Lung (tissue), 12 donors: Measurements from ENCODE around the gene ANKRD44. TPM values are rescaled to one million over a fixed set of nuclear protein-coding genes. Genes with fewer than 3 reads are reported as not detected.

Source experiments
- ATAC-seq: fragments of 200-7000 bp; cut with Tn5 transposase; one replicate; pipeline ENCODE4 v1.9.1; 2020; ENCODE audit warnings: moderate number of reproducible peaks; ENCODE audit not compliant: insufficient read depth, low FRiP score
- DNase-seq, 3 donors: peaks; one replicate each; pipeline ENCODE4 v3.0.0-alpha.2; 2013 to 2017
- H3K27ac ChIP-seq, 2 donors: one replicate each; pipeline ENCODE4 v1.5.1; 2013; ENCODE audit warnings: mild to moderate bottlenecking in 2 of 2, moderate library complexity in 2 of 2, control low read depth in 1 of 2, inconsistent platforms in 1 of 2, low read depth in 1 of 2, low read length in 1 of 2
- H3K27me3 ChIP-seq, 3 donors: one replicate each; pipeline ENCODE4 v1.5.1; 2013; ENCODE audit warnings: low read length in 2 of 3; ENCODE audit not compliant: control insufficient read depth in 3 of 3, insufficient read depth in 3 of 3
- H3K36me3 ChIP-seq, 4 donors: one replicate each; pipeline ENCODE4 v1.5.1; 2013; ENCODE audit warnings: low read length in 4 of 4, mild to moderate bottlenecking in 1 of 4, moderate library complexity in 1 of 4; ENCODE audit not compliant: control insufficient read depth in 4 of 4, insufficient read depth in 4 of 4
- H3K4me1 ChIP-seq, 5 donors: one replicate each; pipeline ENCODE4 v1.5.1; 2013; ENCODE audit warnings: low read length in 5 of 5, mild to moderate bottlenecking in 2 of 5, moderate library complexity in 1 of 5; ENCODE audit not compliant: control insufficient read depth in 5 of 5, insufficient read depth in 5 of 5
- H3K4me3 ChIP-seq: one replicate; pipeline ENCODE4 v1.5.1; 2013; ENCODE audit warnings: mild to moderate bottlenecking, control low read depth, moderate library complexity
- H3K9ac ChIP-seq, 2 donors: one replicate each; pipeline ENCODE4 v1.5.1; 2013; ENCODE audit warnings: low read length in 2 of 2, control low read depth in 1 of 2; ENCODE audit not compliant: insufficient read depth in 1 of 2
- H3K9me3 ChIP-seq, 4 donors: one replicate each; pipeline ENCODE4 v1.5.1; 2013; ENCODE audit warnings: low read length in 3 of 4, mild to moderate bottlenecking in 1 of 4, moderate library complexity in 1 of 4; ENCODE audit not compliant: control insufficient read depth in 4 of 4, insufficient read depth in 3 of 4
- WGBS, 2 donors: extraction: QIAGEN DNeasy Blood & Tissue Kit; methylation state at CpG; one replicate each; pipeline ENCODE4 v1.1.7; 2013; 5-methylcytosine and 5-hydroxymethylcytosine counted together
- polyA plus RNA-seq, 2 donors: library from polyadenylated mRNA; stranded (reverse); fragments of 200-250 nt; gene quantifications; one replicate each; pipeline ENCODE4 v1.2.1, GENCODE V29; 2013
- total RNA-seq, 2 donors: library from RNA; depleted of rRNA in 1 of 2; stranded (reverse); fragments of >200 nt in 1 of 2; gene quantifications; one replicate each; pipeline ENCODE4 v1.2.1, GENCODE V29; 2014 to 2021
- TF ChIP-seq, protein P1 (sequence below): IDR thresholded peaks from 2 replicates; pipeline ENCODE4 v1.5.1; 2012; ENCODE audit warnings: mild to moderate bottlenecking; ENCODE audit errors: control extremely low read depth, extremely low read depth
- donor health status: control.
- donor health status: control.
- donor health status: Bipolar disorder and iron deficiency.
- donor health status: healthy.
- donor health status: DM: yes; HTN: yes; CAD: no.

ANKRD44 gene
- total and polyA plus RNA-seq, 4 donors: 7.1 to 73.8 (median 20.3) TPM

DNA sequence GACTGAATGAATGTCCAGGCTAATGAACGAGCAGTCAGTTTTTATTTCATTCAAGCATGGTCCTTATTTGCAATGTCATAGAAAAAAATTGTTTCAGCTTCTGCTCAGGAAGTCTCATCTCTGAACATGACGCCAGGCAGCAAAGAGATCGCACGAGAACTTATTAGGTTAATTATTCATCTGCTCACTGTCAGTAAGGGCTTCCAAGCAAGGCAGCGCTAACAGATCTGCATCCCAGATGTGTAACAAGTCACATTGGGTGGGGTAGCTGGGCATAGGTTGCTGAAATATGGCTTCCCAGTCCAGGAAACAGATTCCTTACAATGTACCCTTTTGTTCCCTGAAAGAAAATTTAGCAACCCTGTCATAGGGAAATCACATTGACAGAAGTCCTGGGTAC is 63.5 kb downstream of the ANKRD44 start:
- 75 to 80% methylated on average over 5 of the region's 5 CpGs for WGBS, 2 donors
- DNase-seq: no peak
- no peaks in the 10 kb centered on the region for H3K36me3 ChIP-seq
- no peak overlapping the region for H3K4me3 ChIP-seq
- TF ChIP-seq, protein P1, sequence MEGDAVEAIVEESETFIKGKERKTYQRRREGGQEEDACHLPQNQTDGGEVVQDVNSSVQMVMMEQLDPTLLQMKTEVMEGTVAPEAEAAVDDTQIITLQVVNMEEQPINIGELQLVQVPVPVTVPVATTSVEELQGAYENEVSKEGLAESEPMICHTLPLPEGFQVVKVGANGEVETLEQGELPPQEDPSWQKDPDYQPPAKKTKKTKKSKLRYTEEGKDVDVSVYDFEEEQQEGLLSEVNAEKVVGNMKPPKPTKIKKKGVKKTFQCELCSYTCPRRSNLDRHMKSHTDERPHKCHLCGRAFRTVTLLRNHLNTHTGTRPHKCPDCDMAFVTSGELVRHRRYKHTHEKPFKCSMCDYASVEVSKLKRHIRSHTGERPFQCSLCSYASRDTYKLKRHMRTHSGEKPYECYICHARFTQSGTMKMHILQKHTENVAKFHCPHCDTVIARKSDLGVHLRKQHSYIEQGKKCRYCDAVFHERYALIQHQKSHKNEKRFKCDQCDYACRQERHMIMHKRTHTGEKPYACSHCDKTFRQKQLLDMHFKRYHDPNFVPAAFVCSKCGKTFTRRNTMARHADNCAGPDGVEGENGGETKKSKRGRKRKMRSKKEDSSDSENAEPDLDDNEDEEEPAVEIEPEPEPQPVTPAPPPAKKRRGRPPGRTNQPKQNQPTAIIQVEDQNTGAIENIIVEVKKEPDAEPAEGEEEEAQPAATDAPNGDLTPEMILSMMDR: no peak
- no peak overlapping the region for H3K27ac ChIP-seq
- peaks cover 0 to 16% (median 0%) of the 10 kb centered on the region in 5 donors for H3K4me1 ChIP-seq
- H3K9me3 ChIP-seq: no peaks in the 10 kb centered on the region
- no peak overlapping the region for H3K9ac ChIP-seq
- H3K27me3 ChIP-seq: no peaks in the 10 kb centered on the region
- ATAC-seq: no peak

DNA sequence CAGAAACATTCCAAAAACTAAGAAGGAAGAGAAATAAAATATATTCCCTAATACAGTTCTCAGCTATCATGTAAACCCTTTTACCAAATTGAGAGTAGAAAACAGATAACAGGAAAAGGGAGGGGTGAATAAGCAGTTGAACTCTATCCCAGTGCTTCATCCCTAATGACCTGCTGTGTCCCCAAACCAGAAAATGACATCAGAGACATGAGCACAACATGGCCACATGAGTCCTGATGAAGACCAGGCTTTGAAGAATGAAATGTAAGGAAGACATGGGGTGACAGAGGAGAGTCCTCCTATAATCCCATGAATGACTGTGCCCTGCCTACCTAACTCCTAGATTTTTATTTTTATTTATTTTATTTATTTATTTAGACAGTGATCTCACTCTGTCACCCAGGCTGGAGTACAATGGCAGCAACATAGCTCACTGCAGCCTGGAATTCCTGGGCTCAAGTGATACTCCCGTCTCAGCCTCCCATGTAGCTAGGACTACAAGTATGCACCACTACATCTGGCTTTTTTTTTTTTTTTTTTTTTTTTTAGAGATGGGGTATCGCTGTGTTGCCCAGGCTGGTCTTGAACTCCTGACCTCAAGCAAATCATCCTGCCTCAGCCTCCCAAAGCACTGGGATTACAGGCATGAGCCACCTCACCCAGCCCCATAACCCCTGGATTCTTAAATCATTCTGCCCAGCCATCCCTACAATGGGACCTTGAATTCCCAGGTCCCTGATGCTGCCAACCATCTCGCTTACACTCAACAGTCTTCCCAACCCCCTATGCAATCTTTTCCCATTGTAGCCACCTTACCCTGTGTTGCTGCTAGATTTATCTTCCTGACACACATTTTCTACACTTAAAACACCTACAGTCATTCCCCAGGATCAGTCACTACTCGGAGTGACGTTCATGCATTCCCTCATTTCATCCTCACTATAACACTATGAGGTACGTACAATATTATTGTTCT is 64.5 kb downstream of the ANKRD44 start:
- no peak for ATAC-seq
- no peak for DNase-seq
- Histone ChIP-seq H3K9me3 (no peaks in the 10 kb centered on the region), H3K27ac (no peak overlapping the region), H3K9ac (no peak overlapping the region), H3K4me3 (no peak overlapping the region), H3K27me3 (no peaks in the 10 kb centered on the region), H3K4me1 (peaks cover 0 to 16% (median 0%) of the 10 kb centered on the region in 5 donors), H3K36me3 (no peaks in the 10 kb centered on the region)
- WGBS, 2 donors: 95 to 96% methylated on average over 6 of the region's 6 CpGs
- TF ChIP-seq, protein P1: no peak

DNA sequence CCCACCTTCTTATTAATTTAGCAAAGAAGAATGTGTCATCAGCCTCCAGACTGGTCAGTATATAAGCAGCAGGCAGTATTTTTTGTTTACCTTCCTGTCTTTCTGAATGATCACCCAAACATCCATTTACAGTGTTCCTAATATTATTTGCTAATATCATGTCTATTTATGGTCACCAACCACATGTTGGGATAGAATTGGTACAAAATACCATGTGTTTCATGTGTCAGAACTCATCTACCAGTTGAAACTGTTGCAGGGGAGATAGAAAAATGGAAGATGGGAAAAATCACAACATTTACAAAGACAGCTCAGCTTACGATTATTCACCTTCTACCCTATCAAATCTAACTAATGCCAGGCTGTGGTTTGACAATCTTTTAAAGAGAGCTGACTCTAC is 66.2 kb downstream of the ANKRD44 start:
- Histone ChIP-seq H3K27me3 (no peaks in the 10 kb centered on the region), H3K36me3 (no peaks in the 10 kb centered on the region), H3K27ac (no peak overlapping the region), H3K4me3 (no peak overlapping the region), H3K9me3 (no peaks in the 10 kb centered on the region), H3K4me1 (peaks cover 0 to 6% (median 0%) of the 10 kb centered on the region in 5 donors), H3K9ac (no peak overlapping the region)
- ATAC-seq (no peak), DNase-seq (no peak)
- WGBS, 2 donors: 92 to 95% methylated on average over 1 of the region's 1 CpG
- TF ChIP-seq, protein P1: no peak
